Liver (tissue), 9 donors: ENCODE results near the gene TTLL5. TPM values are rescaled to one million over a fixed set of nuclear protein-coding genes. Genes with fewer than 3 reads are reported as not detected.
A peak's percentile ranks its signal among the peaks of the same experiment; 100 is the strongest.

Experiments used
- DNase-seq: peaks from one replicate; pipeline ENCODE4 v3.0.0-alpha.2; 2017; ENCODE audit warnings: low spot score
- H3K27ac ChIP-seq, 2 donors: one replicate each; pipeline ENCODE4 v1.7.0; 2013; ENCODE audit warnings: inconsistent platforms in 2 of 2, low read length in 2 of 2, control low read depth in 1 of 2, low read depth in 1 of 2, mild to moderate bottlenecking in 1 of 2
- H3K27me3 ChIP-seq, 4 donors: one replicate each; pipeline versions ENCODE4 v1.6.1 to v1.7.0; 2013; ENCODE audit warnings: low read length in 3 of 4, inconsistent platforms in 1 of 4, mild to moderate bottlenecking in 1 of 4, moderate library complexity in 1 of 4; ENCODE audit not compliant: control insufficient read depth in 4 of 4, insufficient read depth in 4 of 4
- H3K36me3 ChIP-seq, 4 donors: one replicate each; pipeline versions ENCODE4 v1.6.1 to v1.7.0; 2013; ENCODE audit warnings: low read length in 3 of 4, mild to moderate bottlenecking in 3 of 4, low read depth in 1 of 4, moderate library complexity in 1 of 4; ENCODE audit not compliant: control insufficient read depth in 4 of 4, insufficient read depth in 3 of 4
- H3K4me1 ChIP-seq, 4 donors: one replicate each; pipeline versions ENCODE4 v1.6.1 to v1.7.0; 2013; ENCODE audit warnings: low read length in 3 of 4, mild to moderate bottlenecking in 3 of 4, moderate library complexity in 1 of 4; ENCODE audit not compliant: control insufficient read depth in 4 of 4, insufficient read depth in 4 of 4
- H3K4me3 ChIP-seq, 3 donors: one replicate each; pipeline versions ENCODE4 v1.6.1 to v1.7.0; 2013; ENCODE audit warnings: low read length in 3 of 3, control low read depth in 1 of 3, low read depth in 1 of 3, mild to moderate bottlenecking in 1 of 3
- H3K9ac ChIP-seq, 2 donors: one replicate each; pipeline ENCODE4 v1.7.0; 2013; ENCODE audit warnings: low read length in 2 of 2, mild to moderate bottlenecking in 2 of 2, moderate library complexity in 2 of 2, control low read depth in 1 of 2, low read depth in 1 of 2
- H3K9me3 ChIP-seq, 4 donors: one replicate each; pipeline versions ENCODE4 v1.6.1 to v1.7.0; 2013; ENCODE audit warnings: low read length in 3 of 4; ENCODE audit not compliant: control insufficient read depth in 4 of 4
- ATF3 ChIP-seq: IDR thresholded peaks from 2 replicates; pipeline ENCODE4 v1.6.1; 2016; ENCODE audit warnings: antibody characterized with exemption
- EGR1 ChIP-seq, 2 donors: IDR thresholded peaks; 2 replicates each; pipeline ENCODE4 v1.6.1; 2016 to 2018; ENCODE audit warnings: antibody characterized with exemption in 2 of 2, low read depth in 2 of 2
- HNF4A ChIP-seq, 2 donors: conservative IDR thresholded peaks; 2 replicates each; pipeline ENCODE4 v1.6.1; 2016; ENCODE audit warnings: antibody characterized with exemption in 2 of 2, mild to moderate bottlenecking in 2 of 2
- HNF4G ChIP-seq: IDR thresholded peaks from 2 replicates; pipeline ENCODE4 v1.6.1; 2016; ENCODE audit warnings: antibody characterized with exemption
- MAX ChIP-seq: IDR thresholded peaks from 2 replicates; pipeline ENCODE4 v1.6.1; 2016; ENCODE audit warnings: antibody characterized with exemption
- NR2F2 ChIP-seq: IDR thresholded peaks from 2 replicates; pipeline ENCODE4 v1.6.1; 2016; ENCODE audit warnings: antibody characterized with exemption
- RAD21 ChIP-seq, 2 donors: IDR thresholded peaks; 2 replicates each; pipeline ENCODE4 v1.6.1; 2016; ENCODE audit warnings: antibody characterized with exemption in 2 of 2, mild to moderate bottlenecking in 2 of 2
- REST ChIP-seq: IDR thresholded peaks from 2 replicates; pipeline ENCODE4 v1.6.1; 2016; ENCODE audit warnings: antibody characterized with exemption, mild to moderate bottlenecking
- RXRA ChIP-seq, 2 donors: IDR thresholded peaks; 2 replicates each; pipeline ENCODE4 v1.6.1; 2017 to 2018; ENCODE audit warnings: antibody characterized with exemption in 2 of 2, mild to moderate bottlenecking in 1 of 2
- TAF1 ChIP-seq: conservative IDR thresholded peaks from 2 replicates; pipeline ENCODE4 v1.6.1; 2016; ENCODE audit warnings: antibody characterized with exemption, mild to moderate bottlenecking
- WGBS: extraction: QIAGEN DNeasy Blood & Tissue Kit; methylation state at CpG from one replicate; pipeline ENCODE4 v1.1.7; 2013; 5-methylcytosine and 5-hydroxymethylcytosine counted together
- polyA plus RNA-seq, 2 donors: library from polyadenylated mRNA; stranded (reverse) in 1 of 2; unstranded in 1 of 2; fragments of 200-250 nt in 1 of 2; fragments of >200 nt in 1 of 2; fragmentation: Nextera tagmentation in 1 of 2; extraction: Ambion mirVana in 1 of 2; gene quantifications; one replicate each; pipeline versions ENCODE4 v1.2.1 to v1.2.3, GENCODE V29; 2013 to 2015
- total RNA-seq, 2 donors: library from RNA; depleted of rRNA; stranded (reverse); fragments of >200 nt; gene quantifications; one replicate each; pipeline ENCODE4 v1.2.3, GENCODE V29; 2014
- donor health status: healthy.
- donor health status: healthy.
- donor health status: healthy.
- donor health status: healthy.
- donor health status: healthy.

TTLL5 gene
- total and polyA plus RNA-seq, 4 donors, result 4.3 to 14.2 (median 9.8) TPM

- Histone ChIP-seq H3K27ac (no peak overlapping the region), H3K4me1 (no peaks in the 10 kb centered on the region), H3K4me3 (no peak overlapping the region), H3K9ac (no peak overlapping the region), H3K27me3 (no peaks in the 10 kb centered on the region), H3K36me3 (peaks cover 1 to 20% (median 10%) of the 10 kb centered on the region in 4 donors), H3K9me3 (peaks cover 0 to 3% (median 0%) of the 10 kb centered on the region in 4 donors)
- WGBS, result 98% methylated on average over 3 of the region's 3 CpGs
- no peak for DNase-seq
- TF ChIP-seq HNF4G, result no peak
- TF ChIP-seq HNF4A (conservative IDR thresholded peaks at IDR 0.05), result no peak
- TF ChIP-seq TAF1, result no peak
- no peak for TF ChIP-seq MAX
- no peak for TF ChIP-seq EGR1 (IDR thresholded peaks at IDR 0.05; ENCODE audit: low read depth in 2 of 2)
- no peak for TF ChIP-seq RAD21 (IDR thresholded peaks at IDR 0.05)
Observed at GRCh38 chr14:75784314-75784686, 123.3 kb downstream of the TTLL5 start.

- no peak overlapping the region for H3K4me3 ChIP-seq
- DNase-seq, result no peak
- 87% methylated on average over 2 of the region's 2 CpGs for WGBS
- H3K4me1 ChIP-seq, result no peaks in the 10 kb centered on the region
- no peak overlapping the region for H3K9ac ChIP-seq
- peaks cover 0 to 4% (median 0%) of the 10 kb centered on the region in 4 donors for H3K36me3 ChIP-seq
- no peaks in the 10 kb centered on the region for H3K27me3 ChIP-seq
- H3K27ac ChIP-seq, result no peak overlapping the region
- TF ChIP-seq REST, result no peak
- TF ChIP-seq RAD21 (IDR thresholded peaks at IDR 0.05), result peak; percentile 31 to 58
- peaks cover 0 to 5% (median 0%) of the 10 kb centered on the region in 4 donors for H3K9me3 ChIP-seq
Observed at GRCh38 chr14:75793806-75794205, 132.8 kb downstream of the TTLL5 start.

- H3K27me3 ChIP-seq, result no peaks in the 10 kb centered on the region
- no peaks in the 10 kb centered on the region for H3K4me1 ChIP-seq
- no peak overlapping the region for H3K27ac ChIP-seq
- no peak overlapping the region for H3K9ac ChIP-seq
- WGBS, result 81% methylated on average over 2 of the region's 2 CpGs
- peaks cover 0 to 3% (median 0%) of the 10 kb centered on the region in 4 donors for H3K9me3 ChIP-seq
- no peak overlapping the region for H3K4me3 ChIP-seq
- no peak for TF ChIP-seq RXRA (IDR thresholded peaks at IDR 0.05)
- TF ChIP-seq MAX, result no peak
- TF ChIP-seq RAD21 (IDR thresholded peaks at IDR 0.05), result peak; percentile 56 to 71
- no peak for TF ChIP-seq HNF4A (conservative IDR thresholded peaks at IDR 0.05)
- no peak for TF ChIP-seq NR2F2
- no peak for TF ChIP-seq ATF3
- no peak for DNase-seq
- H3K36me3 ChIP-seq, result peaks cover 0 to 6% (median 0%) of the 10 kb centered on the region in 4 donors
Observed at GRCh38 chr14:75794615-75795038, 133.6 kb downstream of the TTLL5 start.
